ENCODE measurements around the gene PDCD1. TPM values are rescaled to one million over a fixed set of nuclear protein-coding genes. Genes with fewer than 3 reads are reported as not detected.
"Not testable (repeated sequence)": the region's sequence is repeated elsewhere in the genome, so short reads cannot be mapped to it uniquely, and the experiment has no call there.

The PDCD1 gene
- total RNA-seq, 1 donor from 2014 or later: 1.8 TPM

GRCh38 chr2:241875754-241876527, 17.2 kb upstream of the PDCD1 start:
- H3K9me3 ChIP-seq; H3K4me1 ChIP-seq; H3K4me3 ChIP-seq; H3K36me3 ChIP-seq; intact Hi-C loops (cut with DNase I); DNase-seq; ATAC-seq; H3K27ac ChIP-seq; H3K27me3 ChIP-seq: not testable (repeated sequence)
- peak; percentile 15 for TF ChIP-seq CTCF (IDR thresholded peaks at IDR 0.05)

GRCh38 chr2:241874277-241874925, 15.7 kb upstream of the PDCD1 start:
- no peak for TF ChIP-seq CTCF (IDR thresholded peaks at IDR 0.05)
- H3K4me1 ChIP-seq: no peaks in the 10 kb centered on the region
- intact Hi-C loops (cut with DNase I): no loop called here
- H3K36me3 ChIP-seq: no peaks in the 10 kb centered on the region
- no peak overlapping the region for H3K27ac ChIP-seq
- H3K4me3 ChIP-seq: no peak overlapping the region
- ATAC-seq (no peak), DNase-seq (no peak)
- no peaks in the 10 kb centered on the region for H3K9me3 ChIP-seq
- H3K27me3 ChIP-seq: no peaks in the 10 kb centered on the region

- intact Hi-C loops (cut with DNase I): no loop called here
- no peaks in the 10 kb centered on the region for H3K36me3 ChIP-seq
Observed at GRCh38 chr2:241873803-241874110, 15.1 kb upstream of the PDCD1 start.

GRCh38 chr2:241873081-241873802, 14.5 kb upstream of the PDCD1 start:
- Histone ChIP-seq H3K36me3 (no peaks in the 10 kb centered on the region), H3K27me3 (no peaks in the 10 kb centered on the region), H3K9me3 (no peaks in the 10 kb centered on the region), H3K4me1 (no peaks in the 10 kb centered on the region), H3K27ac (no peak overlapping the region), H3K4me3 (no peak overlapping the region)
- DNase-seq (no peak), ATAC-seq (no peak)
- no peak for TF ChIP-seq CTCF (IDR thresholded peaks at IDR 0.05)
- intact Hi-C loops (cut with DNase I): no loop called here

More at GRCh38 chr2:241873803-241874110, 15.1 kb upstream of the PDCD1 start:
- H3K27ac ChIP-seq: no peak overlapping the region
- TF ChIP-seq CTCF (IDR thresholded peaks at IDR 0.05): no peak
- H3K9me3 ChIP-seq: no peaks in the 10 kb centered on the region
- H3K4me1 ChIP-seq: no peaks in the 10 kb centered on the region
- H3K27me3 ChIP-seq: no peaks in the 10 kb centered on the region
- no peak for ATAC-seq
- no peak overlapping the region for H3K4me3 ChIP-seq
- no peak for DNase-seq

GRCh38 chr2:241872313-241872642, 13.6 kb upstream of the PDCD1 start:
- no peak for TF ChIP-seq CTCF (IDR thresholded peaks at IDR 0.05)
- no peaks in the 10 kb centered on the region for H3K36me3 ChIP-seq
- no peak overlapping the region for H3K4me3 ChIP-seq
- H3K4me1 ChIP-seq: no peaks in the 10 kb centered on the region
- H3K9me3 ChIP-seq: no peaks in the 10 kb centered on the region
- DNase-seq: no peak
- no peak overlapping the region for H3K27ac ChIP-seq
- no peak for ATAC-seq
- peaks cover 3% of the 10 kb centered on the region for H3K27me3 ChIP-seq
- intact Hi-C loops (cut with DNase I): no loop called here
